ENCODE results near the gene SORT1.
"Not testable (repeated sequence)": the region's sequence is repeated elsewhere in the genome, so short reads cannot be mapped to it uniquely, and the experiment has no call there.

SORT1 gene

GRCh38 chr1:109299558-109300343, 98.0 kb downstream of the SORT1 start:
- DNase-seq (ENCODE audit: low read depth in 2 of 2): no peak

- no peak for DNase-seq (ENCODE audit: low read depth in 2 of 2)
Observed at GRCh38 chr1:109298666-109299557, 98.8 kb downstream of the SORT1 start.

- no peak for DNase-seq (ENCODE audit: low read depth in 2 of 2)
Observed at GRCh38 chr1:109296782-109297181, 100.9 kb downstream of the SORT1 start.

- DNase-seq (ENCODE audit: low read depth in 2 of 2): no peak
Observed at GRCh38 chr1:109295712-109296415, 101.9 kb downstream of the SORT1 start.

GRCh38 chr1:109294481-109294880, 103.2 kb downstream of the SORT1 start:
- no peak for DNase-seq (ENCODE audit: low read depth in 2 of 2)

- no peak for DNase-seq (ENCODE audit: low read depth in 2 of 2)
Observed at GRCh38 chr1:109293026-109293425, 104.7 kb downstream of the SORT1 start.

GRCh38 chr1:109292364-109292763, 105.4 kb downstream of the SORT1 start:
- no peak for DNase-seq (ENCODE audit: low read depth in 2 of 2)

GRCh38 chr1:109290998-109291397, 106.7 kb downstream of the SORT1 start:
- no peak for DNase-seq (ENCODE audit: low read depth in 2 of 2)

GRCh38 chr1:109290137-109290536, 107.6 kb downstream of the SORT1 start:
- no peak for DNase-seq (ENCODE audit: low read depth in 2 of 2)

- DNase-seq (ENCODE audit: low read depth in 2 of 2): not testable (repeated sequence)
Observed at GRCh38 chr1:109286762-109287161, 111.0 kb downstream of the SORT1 start.

GRCh38 chr1:109283748-109284600, 113.7 kb downstream of the SORT1 start:
- no peak for DNase-seq (ENCODE audit: low read depth in 2 of 2)

- peak; percentile 73 to 79 for DNase-seq (ENCODE audit: low read depth in 2 of 2)
Observed at GRCh38 chr1:109282952-109283747, 114.6 kb downstream of the SORT1 start, which contains the start of gene PSRC1. TSS of gene PSRC1 (minus strand) at chr1:109283145.

- DNase-seq (ENCODE audit: low read depth in 2 of 2): no peak
Observed at GRCh38 chr1:109282497-109282951, 115.2 kb downstream of the SORT1 start.

- no peak for DNase-seq (ENCODE audit: low read depth in 2 of 2)
Observed at GRCh38 chr1:109281680-109282496, 115.8 kb downstream of the SORT1 start.

- no peak for DNase-seq (ENCODE audit: low read depth in 2 of 2)
Observed at GRCh38 chr1:109280862-109281261, 116.9 kb downstream of the SORT1 start.

GRCh38 chr1:109279615-109280278, 118.0 kb downstream of the SORT1 start:
- no peak for DNase-seq (ENCODE audit: low read depth in 2 of 2)

GRCh38 chr1:109277434-109278204, 120.1 kb downstream of the SORT1 start:
- peak; percentile 22 to 42 for DNase-seq (ENCODE audit: low read depth in 2 of 2)

Data from stimulated activated CD8-positive, alpha-beta memory T cell treated with anti-CD3 and anti-CD28 coated beads, Interleukin-7, amount 100 ng/mL, for 1 hour (primary cell).